ENCODE data around the gene HINT1. TPM values are rescaled to one million over a fixed set of nuclear protein-coding genes. Genes with fewer than 3 reads are reported as not detected.

The HINT1 gene
- total and polyA plus RNA-seq, 8 donors, result 47.9 to 168 (median 77.5) TPM

DNA sequence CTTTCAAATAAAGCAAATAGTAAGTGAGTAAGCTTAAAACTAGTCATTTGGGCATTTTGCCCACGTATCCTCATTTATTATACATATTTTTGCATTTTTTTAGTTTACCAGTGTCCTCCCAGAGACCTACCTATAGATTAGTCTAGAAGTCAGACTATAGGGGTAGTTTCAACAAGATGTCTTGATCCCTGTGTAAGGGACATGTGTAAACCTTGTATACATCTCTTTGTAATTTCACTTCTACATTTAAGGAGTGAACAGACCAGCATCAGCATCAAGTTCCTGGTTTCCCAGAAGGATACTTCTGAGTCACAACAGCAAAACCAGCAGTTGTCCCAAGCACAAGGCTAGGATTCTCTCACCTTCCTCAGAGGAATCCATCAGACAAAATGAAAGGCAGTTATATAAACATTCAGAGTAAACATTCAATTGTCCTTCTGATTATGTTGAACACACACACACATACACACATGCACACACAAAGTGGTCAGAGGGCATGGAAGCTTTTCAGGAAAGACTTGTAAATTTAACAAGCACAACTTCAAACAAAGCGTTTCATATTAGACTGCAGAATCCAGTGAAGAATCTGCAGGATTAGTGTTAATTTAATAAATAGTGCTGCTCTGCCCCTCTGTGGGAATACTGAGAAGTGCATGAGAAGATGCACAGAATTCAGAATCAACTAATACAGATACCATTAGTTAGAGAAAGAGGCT is 55.4 kb downstream of the HINT1 start:
- Histone ChIP-seq H3K9me3 (no peaks in the 10 kb centered on the region), H3K27ac (no peak overlapping the region), H3K27me3 (no peaks in the 10 kb centered on the region), H3K4me1 (no peaks in the 10 kb centered on the region), H3K36me3 (no peaks in the 10 kb centered on the region), H3K4me3 (no peak overlapping the region)
- peak; percentile 76 for FAIRE-seq
- peak in 1 of 6 donors; percentile 18 for DNase-seq
- TF ChIP-seq CTCF (IDR thresholded peaks at IDR 0.05), result peak in 3 of 4 donors; percentile 40 to 61 (median 54)
- ATAC-seq, result peak; percentile 60 to 87 (median 82)
- intact Hi-C loops (cut with DNase I), result no loop called here
- WGBS, 2 donors, result 23 to 33% methylated on average over 2 of the region's 2 CpGs

Other genes starting within 250 kb of the HINT1 start
- 1 to 10 TPM; 2.3 to 4.8 (median 3.0) TPM for gene LYRM7, start 5.7 kb upstream of the HINT1 start, total RNA-seq
- 1 to 10 TPM; 2.0 to 3.5 TPM for gene LYRM7, start 5.7 kb upstream of the HINT1 start, polyA plus RNA-seq
- gene CDC42SE2, start 98.8 kb upstream of the HINT1 start, total RNA-seq, result 10 to 100 TPM; 16.5 to 30.5 (median 22.3) TPM
- 10 to 100 TPM; 10.7 to 20.5 TPM for gene CDC42SE2, start 98.8 kb upstream of the HINT1 start, polyA plus RNA-seq

All from pancreas (tissue), 10 donors.